Astrocyte (in vitro differentiated cells and primary cell): ENCODE data around the gene OTUD7B.

Experiments
- CTCF ChIP-seq: IDR thresholded peaks from 2 replicates; pipeline ENCODE4 v1.5.1; 2011; ENCODE audit warnings: low read depth, mild to moderate bottlenecking, inconsistent platforms, low read length, moderate library complexity; ENCODE audit not compliant: insufficient read depth
- EZH2 ChIP-seq: IDR thresholded peaks from 2 replicates; pipeline ENCODE4 v1.6.1; 2012; ENCODE audit warnings: mild to moderate bottlenecking, low read length, inconsistent platforms; ENCODE audit not compliant: insufficient read depth

GRCh38 chr1:149962039-149962647, 48.4 kb downstream of the OTUD7B start:
- TF ChIP-seq CTCF = peak; percentile 79
- TF ChIP-seq EZH2 = no peak
